Spleen (tissue), 7 donors: Measurements from ENCODE around the gene MRPL36.

Experiments
- CTCF ChIP-seq, 11 experiments: fragments of 200-600 bp in 7 of 11; fragments of 450-650 bp in 4 of 11; sonication (generic) in 4 of 11; IDR thresholded peaks in 8 of 11; conservative IDR thresholded peaks in 3 of 11; 1 replicate in 7 of 11; 2 replicates in 4 of 11; pipeline versions ENCODE4 v1.4.0 to v1.8.0; 2016 to 2021; ENCODE audit warnings: antibody characterized with exemption in 11 of 11, inconsistent platforms in 4 of 11, mild to moderate bottlenecking in 1 of 11
- POLR2AphosphoS5 ChIP-seq, 3 donors: sonication (generic); formaldehyde crosslinking; IDR thresholded peaks; one replicate each; pipeline ENCODE4 v1.5.1; 2017; ENCODE audit warnings: antibody characterized with exemption in 3 of 3
- donor health status: DM: no; HTN: no; CAD: no; lungs with moderate emphysema.
- donor health status: DM: no; HTN: no; CAD: no.
- donor health status: DM: no; HTN: no; CAD: no.

- TF ChIP-seq CTCF (IDR thresholded peaks at IDR 0.05 in 8 of 11, conservative IDR thresholded peaks at IDR 0.05 in 3 of 11), result no peak
- TF ChIP-seq POLR2AphosphoS5 (IDR thresholded peaks at IDR 0.05), result no peak
These were observed 17.8 kb upstream of the MRPL36 start for GRCh38 chr5:1817261-1818043.
